NCI-H1930 (cell line): ENCODE results near the gene SLC30A2.

Experiments used
- DNase-seq, 2 experiments: peaks; one replicate each; lab custom pipeline; 2025; lab: John Stamatoyannopoulos, UW

SLC30A2 gene

GRCh38 chr1:26069941-26070295 lies 24.0 kb upstream of the SLC30A2 start:
- DNase-seq: no peak

DNA sequence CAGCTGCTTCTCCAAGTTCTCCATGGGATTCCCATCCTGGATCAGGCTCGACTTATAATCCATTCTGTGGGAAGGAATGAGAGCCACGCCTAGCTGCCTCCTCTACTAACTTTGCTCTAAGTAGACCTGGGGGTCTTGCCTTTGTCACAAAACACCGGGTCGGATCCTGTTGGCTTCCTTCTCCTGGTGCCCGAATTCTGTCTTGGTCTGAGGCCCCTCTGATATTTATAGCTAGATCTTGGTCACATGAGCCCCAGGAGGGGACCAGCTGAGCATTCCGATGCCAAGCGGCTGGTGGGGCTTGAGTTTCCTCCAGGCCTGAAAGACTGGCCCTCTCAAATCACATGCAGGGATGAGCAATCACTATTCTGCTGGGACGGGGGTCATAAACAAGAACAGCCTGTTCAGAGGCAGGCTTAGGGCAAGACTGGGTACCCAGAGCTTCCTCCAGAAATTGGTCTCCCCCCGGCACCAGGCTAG lies 21.6 kb upstream of the SLC30A2 start, which contains the start of gene TRIM63:
Gene TRIM63, minus strand, starts transcription at position 199 of the 480 bp plus-strand sequence. Its CDS starts 136 bp downstream, at position 63.
- no peak for DNase-seq

- no peak for DNase-seq
Observed at GRCh38 chr1:26066857-26067256, 20.9 kb upstream of the SLC30A2 start.

DNA sequence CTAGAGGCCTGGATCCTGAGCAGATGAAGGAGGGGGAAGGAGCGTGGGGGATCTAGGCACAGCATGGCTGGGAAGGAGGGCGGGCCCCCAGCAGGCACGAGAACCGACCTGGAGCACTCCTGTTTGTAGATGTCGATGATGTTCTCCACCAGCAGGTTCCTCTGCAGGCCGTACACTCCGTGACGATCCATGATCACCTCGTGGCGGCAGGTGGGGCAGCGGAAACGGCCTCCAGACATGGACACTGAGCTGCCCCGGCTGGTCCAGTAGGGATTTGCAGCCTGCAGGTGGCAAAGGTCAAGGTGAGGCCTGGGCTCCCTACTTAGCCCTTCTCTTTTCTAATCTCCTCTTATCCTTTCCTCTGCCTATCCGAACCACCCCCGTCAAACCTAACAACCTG lies 20.2 kb upstream of the SLC30A2 start:
- no peak for DNase-seq

- no peak for DNase-seq
Observed at GRCh38 chr1:26064553-26064952, 18.6 kb upstream of the SLC30A2 start.

DNA sequence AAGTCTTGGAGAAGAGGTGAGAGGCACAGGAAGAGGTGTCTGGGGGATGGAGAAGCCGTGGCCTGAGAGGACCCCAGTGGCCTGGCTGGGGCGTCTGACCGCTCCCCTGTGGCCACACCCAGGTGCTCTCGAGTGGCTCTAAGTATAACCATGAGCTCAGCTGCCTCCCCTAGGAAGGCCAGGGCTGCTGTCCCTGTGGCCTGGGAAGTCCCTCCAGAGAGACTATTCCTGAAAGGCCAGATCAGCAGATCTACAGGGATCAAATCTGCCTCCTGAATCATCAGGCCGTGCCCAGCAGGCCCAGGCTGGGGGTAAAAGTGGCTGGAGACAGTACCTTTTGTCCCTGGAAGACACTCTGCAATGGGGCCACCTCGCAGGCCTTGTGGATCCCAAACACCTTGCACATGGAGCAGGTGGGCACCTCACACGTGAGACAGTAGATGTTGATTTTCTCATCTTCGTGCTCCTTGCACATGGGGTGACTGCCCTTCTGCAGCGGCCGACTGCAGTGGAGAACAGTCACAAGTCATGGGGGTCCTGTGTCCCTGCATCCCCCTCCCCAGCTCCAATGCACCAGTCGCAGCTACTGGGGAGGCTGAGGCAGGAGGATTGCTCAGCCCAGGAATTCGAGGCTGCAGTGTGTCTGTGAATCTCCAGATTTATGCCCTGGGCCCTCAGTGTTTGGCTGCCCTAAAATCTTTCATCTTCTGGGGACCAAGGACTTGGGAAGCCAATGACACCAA lies 15.1 kb upstream of the SLC30A2 start:
- DNase-seq: no peak

GRCh38 chr1:26059906-26060305 lies 14.0 kb upstream of the SLC30A2 start:
- no peak for DNase-seq

GRCh38 chr1:26058052-26058595 lies 12.2 kb upstream of the SLC30A2 start:
- no peak for DNase-seq

DNA sequence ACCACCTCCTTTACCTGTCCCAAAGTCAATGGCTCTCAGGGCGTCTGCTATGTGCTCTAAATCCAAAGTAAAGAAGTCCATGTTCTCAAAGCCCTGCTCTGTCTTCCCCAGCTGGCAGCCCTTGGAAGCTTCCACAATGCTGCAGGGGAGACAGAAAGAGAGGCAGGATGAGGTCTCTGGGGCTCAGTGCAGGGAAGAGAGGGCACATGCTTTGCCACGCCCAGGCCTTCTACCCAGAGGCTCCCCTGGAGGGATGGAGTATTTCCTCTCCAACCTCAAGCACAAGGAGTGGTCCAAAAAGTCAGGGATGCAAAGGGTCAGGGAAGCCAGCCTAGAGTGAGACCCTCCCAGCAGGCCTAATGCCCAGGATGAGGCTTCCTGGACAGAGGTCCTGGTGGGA lies 11.3 kb upstream of the SLC30A2 start:
- no peak for DNase-seq

DNA sequence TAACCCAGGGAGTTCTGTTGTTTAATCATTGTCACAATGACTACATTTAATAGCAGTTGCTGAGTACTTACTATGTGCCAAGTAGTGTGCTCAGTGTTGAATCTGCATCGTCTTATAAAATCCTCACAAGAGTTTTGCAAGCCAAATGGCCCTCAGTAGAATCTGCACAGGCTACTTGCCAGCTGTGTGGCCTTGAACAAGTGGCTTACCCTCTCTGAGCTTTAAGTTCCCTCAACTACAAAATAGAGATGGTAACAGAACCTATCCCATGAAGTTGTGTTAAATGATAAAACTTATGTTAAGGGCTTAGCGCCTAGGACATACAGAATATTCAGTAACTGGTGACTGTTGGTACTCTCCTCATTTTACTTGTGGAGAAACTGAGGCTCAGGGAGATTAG lies 9.1 kb upstream of the SLC30A2 start:
- no peak for DNase-seq

DNA sequence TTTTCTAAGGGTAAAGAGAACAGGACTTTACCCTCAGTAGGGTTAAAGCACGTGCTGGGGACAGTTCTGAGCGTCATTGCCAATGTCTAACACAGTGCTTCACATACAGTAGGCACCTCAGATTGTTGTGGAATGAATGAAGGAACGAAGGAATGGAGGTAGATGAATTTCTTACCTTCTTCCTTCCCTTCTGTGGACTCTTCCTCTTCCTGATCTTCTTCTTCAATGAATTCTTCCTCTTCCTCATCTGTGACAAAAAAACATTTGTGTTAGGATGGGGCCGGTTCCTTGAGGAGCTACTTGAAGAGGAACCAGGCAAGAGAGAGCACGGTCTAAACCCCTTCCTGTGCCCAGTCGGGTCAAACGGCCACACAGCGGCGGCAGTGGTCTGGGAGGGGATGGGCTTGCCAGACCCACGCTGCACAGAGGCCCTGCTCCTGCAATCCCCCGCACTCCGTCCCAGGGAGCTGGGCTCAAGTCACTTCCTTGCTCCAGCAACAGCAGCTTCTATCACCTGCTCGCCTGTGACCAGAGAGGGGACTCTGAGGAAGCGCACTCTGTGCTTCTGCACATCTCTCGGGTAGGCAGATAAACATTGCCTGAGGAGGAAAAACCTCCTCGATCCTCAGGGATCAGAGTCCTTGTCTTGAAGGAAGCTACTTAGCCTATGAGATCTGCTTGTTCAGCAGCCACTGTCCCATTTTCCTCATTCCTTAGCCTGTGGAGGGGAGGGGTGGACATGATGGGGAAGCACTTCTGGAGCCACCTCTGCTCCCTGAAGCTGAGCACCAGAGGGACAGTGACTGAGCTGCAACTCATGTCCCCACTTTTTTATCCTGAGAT lies 8.0 kb upstream of the SLC30A2 start:
- no peak for DNase-seq

GRCh38 chr1:26050248-26050640 lies 4.3 kb upstream of the SLC30A2 start:
- DNase-seq: no peak

GRCh38 chr1:26049531-26050247 lies 3.8 kb upstream of the SLC30A2 start:
- no peak for DNase-seq

GRCh38 chr1:26047278-26047874 lies 1.5 kb upstream of the SLC30A2 start:
- DNase-seq: no peak

GRCh38 chr1:26046246-26047095 lies 553 bp upstream of the SLC30A2 start:
- no peak for DNase-seq

GRCh38 chr1:26044971-26045721 lies 772 bp downstream of the SLC30A2 start:
- DNase-seq: no peak

GRCh38 chr1:26044414-26044813 lies 1.5 kb downstream of the SLC30A2 start:
- DNase-seq: no peak

DNA sequence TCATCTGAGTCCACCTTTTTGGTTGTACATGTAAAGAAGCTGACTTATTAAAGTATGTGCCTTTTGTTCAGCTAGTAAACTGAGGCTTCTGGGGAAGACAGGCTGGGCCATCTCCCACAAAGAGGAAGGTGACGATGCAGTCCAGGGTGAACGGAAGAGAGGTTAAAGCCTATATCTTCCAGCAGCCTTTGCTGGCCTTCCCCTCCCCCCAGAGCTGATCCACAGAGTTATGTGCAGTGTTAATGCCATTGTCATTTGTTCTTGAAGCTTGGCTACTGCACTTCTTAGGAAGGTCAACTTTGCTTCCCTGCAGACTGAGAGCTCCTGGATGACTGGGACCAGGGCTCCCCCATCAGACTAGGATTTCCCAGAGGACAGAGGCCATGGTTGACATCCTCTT lies 2.2 kb downstream of the SLC30A2 start:
- no peak for DNase-seq

GRCh38 chr1:26041978-26042377 lies 3.9 kb downstream of the SLC30A2 start:
- DNase-seq: no peak

DNA sequence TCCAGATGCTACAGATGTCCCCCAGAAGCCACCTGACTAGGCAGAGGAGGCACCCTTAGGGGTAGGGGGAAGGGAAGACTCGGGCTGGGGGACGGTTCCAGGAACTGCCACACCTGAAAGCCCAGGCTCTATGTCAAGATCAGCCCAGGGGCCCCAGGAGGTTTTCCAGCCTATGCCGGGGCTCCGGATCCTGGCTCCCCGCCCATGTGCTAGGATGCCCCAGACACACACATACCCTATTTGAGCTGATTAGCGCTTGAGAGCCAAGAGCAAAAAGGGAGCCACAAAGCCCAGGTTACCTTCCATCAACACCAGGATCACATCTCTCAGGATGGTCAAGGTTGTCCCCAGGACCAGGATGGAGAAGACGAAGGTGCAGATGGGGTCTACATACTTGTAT lies 4.5 kb downstream of the SLC30A2 start:
- no peak for DNase-seq
